MM.1S (cell line): ENCODE results near the gene GALP.

Source experiments
- EZH2 ChIP-seq: fragments of 300-600 bp; sonication (generic); optimal IDR thresholded peaks from 2 replicates; pipeline ENCODE3; 2017; ENCODE audit warnings: low read depth, mild to moderate bottlenecking, antibody characterized with exemption, low read length, mixed read lengths
- EZH2phosphoT487 ChIP-seq: fragments of 300-600 bp; sonication (generic); IDR thresholded peaks from 2 replicates; pipeline ENCODE4 v1.6.1; 2018; ENCODE audit warnings: antibody characterized with exemption, low read length
- TF ChIP-seq, protein P1 (sequence below): fragments of 300-600 bp; sonication (generic); IDR thresholded peaks from 2 replicates; pipeline ENCODE4 v1.5.1; 2016; ENCODE audit warnings: antibody characterized with exemption, low read length, mixed read lengths

DNA sequence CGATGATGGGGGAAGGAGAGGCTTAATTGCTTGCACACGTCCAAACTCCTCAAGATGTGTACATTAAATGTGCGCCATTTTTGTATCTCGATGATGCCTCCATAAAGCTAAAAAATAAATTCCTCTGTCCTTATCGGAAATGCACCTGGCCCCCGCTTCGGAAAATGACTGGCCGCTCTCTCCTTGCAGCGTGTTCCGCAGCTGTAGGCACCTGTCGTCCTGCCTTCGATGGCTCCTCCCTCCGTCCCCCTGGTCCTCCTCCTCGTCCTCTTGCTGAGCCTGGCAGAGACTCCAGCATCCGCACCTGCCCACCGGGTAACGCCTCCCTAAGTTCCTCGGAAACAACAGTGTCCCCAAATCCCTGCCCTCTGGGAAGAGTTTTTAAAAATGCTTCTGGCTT, 1.1 kb downstream of the GALP start:
- TF ChIP-seq, protein P1, sequence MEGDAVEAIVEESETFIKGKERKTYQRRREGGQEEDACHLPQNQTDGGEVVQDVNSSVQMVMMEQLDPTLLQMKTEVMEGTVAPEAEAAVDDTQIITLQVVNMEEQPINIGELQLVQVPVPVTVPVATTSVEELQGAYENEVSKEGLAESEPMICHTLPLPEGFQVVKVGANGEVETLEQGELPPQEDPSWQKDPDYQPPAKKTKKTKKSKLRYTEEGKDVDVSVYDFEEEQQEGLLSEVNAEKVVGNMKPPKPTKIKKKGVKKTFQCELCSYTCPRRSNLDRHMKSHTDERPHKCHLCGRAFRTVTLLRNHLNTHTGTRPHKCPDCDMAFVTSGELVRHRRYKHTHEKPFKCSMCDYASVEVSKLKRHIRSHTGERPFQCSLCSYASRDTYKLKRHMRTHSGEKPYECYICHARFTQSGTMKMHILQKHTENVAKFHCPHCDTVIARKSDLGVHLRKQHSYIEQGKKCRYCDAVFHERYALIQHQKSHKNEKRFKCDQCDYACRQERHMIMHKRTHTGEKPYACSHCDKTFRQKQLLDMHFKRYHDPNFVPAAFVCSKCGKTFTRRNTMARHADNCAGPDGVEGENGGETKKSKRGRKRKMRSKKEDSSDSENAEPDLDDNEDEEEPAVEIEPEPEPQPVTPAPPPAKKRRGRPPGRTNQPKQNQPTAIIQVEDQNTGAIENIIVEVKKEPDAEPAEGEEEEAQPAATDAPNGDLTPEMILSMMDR, result no peak
- no peak for TF ChIP-seq EZH2phosphoT487
- no peak for TF ChIP-seq EZH2
